T follicular helper cell (primary cell): ENCODE results near the gene KSR2.

Experiments
- DNase-seq: peaks from one replicate; pipeline ENCODE4 v3.0.0-alpha.2; 2020; ENCODE audit warnings: low read depth

KSR2 gene

DNA sequence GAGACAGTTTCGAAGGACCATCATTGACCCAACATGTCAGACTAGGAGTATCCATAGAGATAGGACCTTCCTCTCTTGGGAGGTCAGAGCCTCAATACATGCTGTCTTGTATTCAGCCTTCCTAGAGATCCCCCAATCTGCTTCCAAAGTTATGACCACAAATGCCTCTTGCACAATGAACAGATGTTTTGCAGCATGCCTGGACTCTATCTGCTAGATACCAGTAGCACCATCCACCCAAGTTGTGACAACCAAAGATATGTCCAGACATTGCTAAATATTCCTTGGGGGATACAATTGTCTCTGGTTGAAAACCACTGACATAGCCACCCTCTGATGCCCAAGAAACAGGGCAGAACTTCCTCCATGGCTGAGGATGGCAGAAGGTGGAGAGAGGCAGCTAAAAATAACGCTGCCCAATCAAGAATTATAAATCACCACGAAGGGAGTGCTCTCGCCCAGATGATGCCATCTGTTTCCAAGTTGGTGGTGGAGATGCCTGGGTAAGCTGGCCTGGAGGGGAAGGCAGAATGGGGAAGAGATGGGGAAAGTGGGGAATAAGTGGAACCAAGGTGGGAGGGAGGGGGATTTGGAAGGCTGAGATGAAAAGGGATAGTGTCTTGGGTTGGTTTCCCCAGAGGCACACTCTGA lies 564.5 kb downstream of the KSR2 start:
- DNase-seq: no peak

DNA sequence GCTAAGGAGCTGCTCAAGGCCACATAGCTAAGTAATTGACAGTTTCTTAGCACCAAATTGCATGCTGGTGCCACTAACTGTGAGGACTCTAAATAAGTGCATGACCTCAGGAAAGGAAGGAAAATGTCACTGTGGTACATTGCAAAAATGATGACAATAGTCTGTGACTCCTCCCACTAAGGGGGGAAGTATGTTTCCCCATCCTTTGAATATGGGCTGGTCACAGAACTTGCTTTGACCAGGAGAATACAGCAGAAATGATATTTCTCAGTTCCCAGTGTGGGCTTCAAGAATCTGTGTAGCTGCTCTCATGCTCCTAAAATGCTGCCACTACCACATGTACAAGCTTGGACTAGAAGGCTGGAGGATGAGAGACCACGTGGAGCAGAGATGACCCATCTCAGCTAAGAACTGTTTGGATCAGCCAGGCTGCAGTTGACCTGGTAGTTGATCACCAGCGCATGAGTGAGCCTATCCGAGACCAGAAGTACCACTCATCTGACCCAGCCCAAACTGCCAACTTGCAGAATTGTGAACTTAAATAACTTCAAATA lies 565.1 kb downstream of the KSR2 start:
- DNase-seq: no peak
